Loucy (cell line): ENCODE data around the gene CLEC4D.

Experiments used
- CTCF ChIP-seq: fragments of 200-600 bp; sonication (generic); conservative IDR thresholded peaks from 2 replicates; pipeline ENCODE4 v1.5.1; 2014; ENCODE audit warnings: mild to moderate bottlenecking, antibody characterized with exemption, low read length
- EZH2phosphoT487 ChIP-seq: fragments of 200-600 bp; IDR thresholded peaks from 2 replicates; pipeline ENCODE4 v1.6.1; 2018; ENCODE audit warnings: antibody characterized with exemption, mild to moderate bottlenecking, moderate library complexity, borderline replicate concordance

- TF ChIP-seq CTCF (no peak), EZH2phosphoT487 (no peak)
Observed at GRCh38 chr12:8507596-8507995, 5.7 kb upstream of the CLEC4D start.
